HL-60 (cell line): Measurements from ENCODE around the gene SAFB2.

Source experiments
- DNase-seq, 2 experiments: peaks; one replicate each; pipeline ENCODE4 v3.0.0-alpha.2; 2010 to 2020; ENCODE audit warnings: low read depth in 1 of 2, low spot score in 1 of 2
- H3K27ac ChIP-seq: fragments of 250-450 bp; sonication (Bioruptor Pico); replicated peaks from 2 replicates; pipeline ENCODE4 v1.5.1; 2020; ENCODE audit warnings: mild to moderate bottlenecking, moderate library complexity
- H3K27me3 ChIP-seq: fragments of 250-450 bp; sonication (Bioruptor Pico); 2 replicates; pipeline ENCODE4 v1.5.1; 2021; ENCODE audit warnings: mild to moderate bottlenecking, moderate library complexity; ENCODE audit not compliant: insufficient read depth, poor library complexity, severe bottlenecking
- H3K4me3 ChIP-seq: replicated peaks from 2 replicates; pipeline ENCODE4 v1.5.1; 2011; ENCODE audit warnings: mild to moderate bottlenecking, control low read depth, low read length; ENCODE audit not compliant: insufficient read depth
- CTCF ChIP-seq: IDR thresholded peaks from one replicate; pipeline ENCODE4 v1.5.1; 2011; ENCODE audit warnings: low read length, control low read depth, inconsistent platforms; ENCODE audit not compliant: insufficient read depth
- GABPA ChIP-seq: IDR thresholded peaks from 2 replicates; pipeline ENCODE4 v1.6.1; 2012; ENCODE audit warnings: low read depth
- POLR2AphosphoS5 ChIP-seq: IDR thresholded peaks from 2 replicates; pipeline ENCODE4 v1.6.1; 2012; ENCODE audit warnings: low read depth
- REST ChIP-seq: IDR thresholded peaks from 2 replicates; pipeline ENCODE4 v1.6.1; 2012; ENCODE audit warnings: low read depth; ENCODE audit not compliant: insufficient replicate concordance
- SPI1 ChIP-seq: IDR thresholded peaks from 2 replicates; pipeline ENCODE4 v1.6.1; 2012; ENCODE audit warnings: low read depth, mild to moderate bottlenecking, borderline replicate concordance

SAFB2 gene

GRCh38 chr19:5567970-5568407 is 54.6 kb downstream of the SAFB2 start:
- Histone ChIP-seq H3K27ac (no peak overlapping the region), H3K27me3 (no peaks in the 10 kb centered on the region), H3K4me3 (no peak overlapping the region)
- DNase-seq: no peak
- no peak for TF ChIP-seq REST
- no peak for TF ChIP-seq SPI1
- TF ChIP-seq POLR2AphosphoS5: no peak
- TF ChIP-seq CTCF: no peak
- no peak for TF ChIP-seq GABPA

- no peaks in the 10 kb centered on the region for H3K27me3 ChIP-seq
- no peak for DNase-seq
- no peak within 1 kb of the TSS for H3K27ac ChIP-seq
- TF ChIP-seq CTCF (no peak), POLR2AphosphoS5 (no peak), REST (no peak), SPI1 (no peak), GABPA (no peak)
- no peak within 1 kb of the TSS for H3K4me3 ChIP-seq
Measured at GRCh38 chr19:5567360-5567969, 55.1 kb downstream of the SAFB2 start, which contains the start of gene TINCR. Gene TINCR, minus strand, starts transcription at chr19:5567953.

GRCh38 chr19:5564930-5565329 is 57.6 kb downstream of the SAFB2 start:
- Histone ChIP-seq H3K27me3 (no peaks in the 10 kb centered on the region), H3K27ac (no peak overlapping the region), H3K4me3 (no peak overlapping the region)
- TF ChIP-seq GABPA: no peak
- TF ChIP-seq SPI1: no peak
- TF ChIP-seq REST: no peak
- TF ChIP-seq POLR2AphosphoS5: no peak
- no peak for TF ChIP-seq CTCF
- DNase-seq: no peak
